Fibroblast of lung (primary cell): ENCODE measurements around the gene ECE2. TPM values are rescaled to one million over a fixed set of nuclear protein-coding genes. Genes with fewer than 3 reads are reported as not detected.

ENCODE experiments used
- DNase-seq, 2 donors: peaks; one replicate each; pipeline versions ENCODE4 v3.0.0 to v3.0.0-alpha.2; 2010; ENCODE audit warnings: low read depth in 2 of 2
- H2AFZ ChIP-seq: 2 replicates; pipeline ENCODE4 v1.5.1; 2012; ENCODE audit warnings: low read length, control low read depth, inconsistent platforms
- H3K27ac ChIP-seq: 2 replicates; pipeline ENCODE4 v1.5.1; 2011; ENCODE audit warnings: low read length, control low read depth; ENCODE audit not compliant: insufficient read depth
- H3K27me3 ChIP-seq: 2 replicates; pipeline ENCODE4 v1.5.1; 2011; ENCODE audit warnings: mild to moderate bottlenecking, low read length; ENCODE audit not compliant: control insufficient read depth, insufficient read depth
- H3K36me3 ChIP-seq: 2 replicates; pipeline ENCODE4 v1.5.1; 2011; ENCODE audit warnings: low read length; ENCODE audit not compliant: control insufficient read depth, insufficient read depth
- H3K4me1 ChIP-seq: 2 replicates; pipeline ENCODE4 v1.5.1; 2011; ENCODE audit warnings: low read length; ENCODE audit not compliant: control insufficient read depth, insufficient read depth; ENCODE audit errors: extremely low read depth
- H3K4me2 ChIP-seq: 2 replicates; pipeline ENCODE4 v1.5.1; 2011; ENCODE audit warnings: low read length, control low read depth; ENCODE audit not compliant: insufficient read depth; ENCODE audit errors: extremely low read depth
- H3K4me3 ChIP-seq, 4 experiments: fragments of 200-600 bp in 1 of 4; sonication (generic) in 1 of 4; replicated peaks in 1 of 4; 2 replicates each; pipeline ENCODE4 v1.5.1; 2011 to 2016; ENCODE audit warnings: low read length in 4 of 4, low read depth in 3 of 4, mild to moderate bottlenecking in 3 of 4, control low read depth in 2 of 4, inconsistent platforms in 1 of 4, mixed read lengths in 1 of 4; ENCODE audit not compliant: insufficient read depth in 1 of 4; ENCODE audit errors: control extremely low read depth in 1 of 4
- H3K79me2 ChIP-seq: 2 replicates; pipeline ENCODE4 v1.5.1; 2012; ENCODE audit warnings: mild to moderate bottlenecking, low read length, inconsistent platforms; ENCODE audit not compliant: control insufficient read depth, insufficient read depth
- H3K9ac ChIP-seq: 2 replicates; pipeline ENCODE4 v1.5.1; 2011; ENCODE audit warnings: mild to moderate bottlenecking, low read length, control low read depth; ENCODE audit not compliant: insufficient read depth
- H3K9me3 ChIP-seq: 2 replicates; pipeline ENCODE4 v1.5.1; 2012; ENCODE audit warnings: low read depth, low read length; ENCODE audit not compliant: control insufficient read depth, insufficient read depth
- H4K20me1 ChIP-seq: 2 replicates; pipeline ENCODE4 v1.5.1; 2011; ENCODE audit warnings: low read length; ENCODE audit not compliant: control insufficient read depth, insufficient read depth; ENCODE audit errors: extremely low read depth
- EZH2 ChIP-seq: IDR thresholded peaks from 2 replicates; pipeline ENCODE4 v1.5.1; 2012; ENCODE audit warnings: low read length, control low read depth, mild to moderate bottlenecking; ENCODE audit errors: missing control alignments
- polyA plus RNA-seq, 2 donors: library from polyadenylated mRNA; depleted of rRNA in 1 of 2; stranded (reverse) in 1 of 2; unstranded in 1 of 2; fragments of >200 nt; gene quantifications; 2 replicates each; pipeline ENCODE4 v1.2.1, GENCODE V29; 2011 to 2012; ENCODE audit warnings: missing spikeins in 1 of 2
- total RNA-seq: library from RNA; depleted of rRNA; stranded (reverse); fragments of >200 nt; gene quantifications from 2 replicates; pipeline ENCODE4 v1.2.1, GENCODE V29; 2014
- TF ChIP-seq, protein P1 (sequence below), 2 donors: IDR thresholded peaks in 1 of 2; conservative IDR thresholded peaks in 1 of 2; 1 replicate in 1 of 2; 2 replicates in 1 of 2; pipeline ENCODE4 v1.5.1; 2011 to 2012; ENCODE audit warnings: low read length in 2 of 2, control low read depth in 1 of 2, inconsistent platforms in 1 of 2, low read depth in 1 of 2, mild to moderate bottlenecking in 1 of 2

The ECE2 gene
- total and polyA plus RNA-seq, 2 donors (not counting 1 experiment from before 2014, with no cell fraction given), result not detected

DNA sequence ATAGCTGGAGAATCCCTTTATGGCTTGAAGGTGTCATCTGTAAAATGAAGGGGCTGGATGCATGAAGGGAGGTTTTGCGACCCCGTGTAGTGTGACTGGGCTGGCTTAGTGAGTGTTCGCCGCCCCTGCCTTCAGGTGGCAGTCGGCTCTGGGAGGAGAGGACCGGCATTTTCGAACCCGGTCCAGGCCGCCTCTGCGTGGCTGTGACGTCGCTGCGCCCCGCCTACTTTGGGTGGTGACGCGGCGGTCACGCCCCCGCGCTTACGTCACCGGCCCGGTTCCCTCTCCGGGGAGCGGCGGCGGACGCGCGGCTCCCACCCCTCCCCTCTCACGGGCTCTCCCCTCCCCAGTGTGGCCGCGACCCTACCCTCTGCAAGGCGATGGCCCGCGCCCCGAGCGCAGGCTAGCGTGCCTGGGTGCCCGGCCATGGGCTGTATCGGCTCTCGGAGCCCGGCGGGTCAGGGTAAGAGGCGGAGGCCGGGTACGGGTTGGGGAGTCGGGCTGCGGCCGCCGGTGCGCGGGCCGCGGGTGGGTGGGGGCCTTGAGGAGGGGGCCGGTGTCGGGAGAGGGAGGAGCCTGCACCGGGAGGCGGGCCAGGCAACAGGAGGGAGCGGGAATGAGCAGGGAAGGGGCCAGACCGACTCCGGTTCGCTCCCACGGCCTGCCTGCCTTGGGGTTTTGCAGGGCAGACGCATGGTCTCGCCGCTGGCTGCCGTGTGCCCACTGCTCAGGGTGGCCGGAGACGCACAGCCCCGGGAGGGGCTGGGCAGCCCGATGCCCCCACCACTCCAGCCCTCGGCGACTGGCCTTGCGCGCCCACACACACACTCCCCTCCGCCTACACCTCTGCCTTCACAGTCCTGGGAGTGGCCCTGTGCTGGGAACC, 60.1 kb downstream of the ECE2 start:
- peaks cover 38% of the 10 kb centered on the region for H3K4me1 ChIP-seq
- H3K27me3 ChIP-seq, result no peaks in the 10 kb centered on the region
- no peaks in the 10 kb centered on the region for H4K20me1 ChIP-seq
- peak overlapping the region; percentile 47 to 72 (median 60) for H3K4me3 ChIP-seq
- no peaks in the 10 kb centered on the region for H3K9me3 ChIP-seq
- H3K36me3 ChIP-seq, result peaks cover 23% of the 10 kb centered on the region
- no peak overlapping the region for H2AFZ ChIP-seq
- peaks cover 24% of the 10 kb centered on the region for H3K79me2 ChIP-seq
- DNase-seq, result peak; percentile 76 to 79
- peak overlapping the region; percentile 92 for H3K27ac ChIP-seq
- peak overlapping the region; percentile 95 for H3K4me2 ChIP-seq
- H3K9ac ChIP-seq, result peak overlapping the region; percentile 86
- no peak for TF ChIP-seq EZH2
- TF ChIP-seq, protein P1, sequence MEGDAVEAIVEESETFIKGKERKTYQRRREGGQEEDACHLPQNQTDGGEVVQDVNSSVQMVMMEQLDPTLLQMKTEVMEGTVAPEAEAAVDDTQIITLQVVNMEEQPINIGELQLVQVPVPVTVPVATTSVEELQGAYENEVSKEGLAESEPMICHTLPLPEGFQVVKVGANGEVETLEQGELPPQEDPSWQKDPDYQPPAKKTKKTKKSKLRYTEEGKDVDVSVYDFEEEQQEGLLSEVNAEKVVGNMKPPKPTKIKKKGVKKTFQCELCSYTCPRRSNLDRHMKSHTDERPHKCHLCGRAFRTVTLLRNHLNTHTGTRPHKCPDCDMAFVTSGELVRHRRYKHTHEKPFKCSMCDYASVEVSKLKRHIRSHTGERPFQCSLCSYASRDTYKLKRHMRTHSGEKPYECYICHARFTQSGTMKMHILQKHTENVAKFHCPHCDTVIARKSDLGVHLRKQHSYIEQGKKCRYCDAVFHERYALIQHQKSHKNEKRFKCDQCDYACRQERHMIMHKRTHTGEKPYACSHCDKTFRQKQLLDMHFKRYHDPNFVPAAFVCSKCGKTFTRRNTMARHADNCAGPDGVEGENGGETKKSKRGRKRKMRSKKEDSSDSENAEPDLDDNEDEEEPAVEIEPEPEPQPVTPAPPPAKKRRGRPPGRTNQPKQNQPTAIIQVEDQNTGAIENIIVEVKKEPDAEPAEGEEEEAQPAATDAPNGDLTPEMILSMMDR (conservative IDR thresholded peaks at IDR 0.05 in 1 of 2, IDR thresholded peaks at IDR 0.05 in 1 of 2; ENCODE audit: low read depth in 1 of 2, low read length in 2 of 2), result no peak

GRCh38 chr3:184336547-184337398, 61.0 kb downstream of the ECE2 start:
- Histone ChIP-seq H3K4me3 (peak overlapping the region; percentile 47 to 72 (median 60)), H3K4me2 (peak overlapping the region; percentile 95), H3K9me3 (no peaks in the 10 kb centered on the region), H3K9ac (peak overlapping the region; percentile 86), H3K27ac (peak overlapping the region; percentile 92), H3K36me3 (peaks cover 21% of the 10 kb centered on the region), H3K27me3 (no peaks in the 10 kb centered on the region), H2AFZ (no peak overlapping the region), H3K79me2 (peaks cover 22% of the 10 kb centered on the region), H3K4me1 (peaks cover 36% of the 10 kb centered on the region), H4K20me1 (no peaks in the 10 kb centered on the region)
- peak; percentile 68 to 75 for DNase-seq
- TF ChIP-seq EZH2, result no peak
- TF ChIP-seq, protein P1 (conservative IDR thresholded peaks at IDR 0.05 in 1 of 2, IDR thresholded peaks at IDR 0.05 in 1 of 2; ENCODE audit: low read depth in 1 of 2, low read length in 2 of 2), result no peak

DNA sequence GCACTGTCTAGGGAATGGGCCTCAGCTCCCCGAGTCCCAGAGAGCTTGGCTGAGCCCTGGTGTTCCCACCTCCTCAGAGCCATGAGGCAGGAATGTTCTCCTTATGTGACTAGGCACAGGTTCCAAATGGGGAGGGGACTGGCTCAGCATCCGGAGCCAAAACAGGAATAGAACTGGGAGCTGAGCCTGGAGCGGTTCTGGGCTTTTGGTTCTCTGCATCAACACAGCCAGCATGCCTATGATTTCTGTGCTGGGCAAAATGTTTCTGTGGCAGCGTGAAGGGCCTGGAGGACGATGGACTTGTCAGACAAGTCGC, 61.5 kb downstream of the ECE2 start, which contains the start of gene FAM131A:
Gene FAM131A (plus strand): TSS at position 202 of the 316 bp plus-strand sequence. CDS start 31 bp downstream, at position 233.
- peak within 1 kb of the TSS; percentile 92 for H3K27ac ChIP-seq

More for the DNA sequence above, 61.5 kb downstream of the ECE2 start, which contains the start of gene FAM131A:
- peak; percentile 43 to 61 for DNase-seq
- Histone ChIP-seq H3K9ac (peak within 1 kb of the TSS; percentile 86), H2AFZ (no peak within 1 kb of the TSS), H3K36me3 (peaks cover 19% of the 10 kb centered on the region), H3K9me3 (no peaks in the 10 kb centered on the region), H3K79me2 (peaks cover 17% of the 10 kb centered on the region), H4K20me1 (no peaks in the 10 kb centered on the region), H3K4me1 (peaks cover 32% of the 10 kb centered on the region), H3K27me3 (no peaks in the 10 kb centered on the region), H3K4me3 (peak within 1 kb of the TSS; percentile 47 to 72 (median 60)), H3K4me2 (peak within 1 kb of the TSS; percentile 95)
- no peak for TF ChIP-seq EZH2
- TF ChIP-seq, protein P1 (conservative IDR thresholded peaks at IDR 0.05 in 1 of 2, IDR thresholded peaks at IDR 0.05 in 1 of 2; ENCODE audit: low read depth in 1 of 2, low read length in 2 of 2), result no peak
